Mesenchymal stem cell (in vitro differentiated cells and primary cell): Measurements from ENCODE around the gene MAGI3.

ENCODE experiments used
- DNase-seq: peaks from one replicate; pipeline ENCODE4 v3.0.0-alpha.2; 2013
- H2AFZ ChIP-seq: one replicate; pipeline ENCODE4 v1.6.1; 2013; ENCODE audit warnings: low read depth, mild to moderate bottlenecking, control low read depth, inconsistent platforms, low read length, moderate library complexity
- H2AK5ac ChIP-seq: 2 replicates; pipeline ENCODE4 v1.6.1; 2013; ENCODE audit warnings: low read length, moderate library complexity, mild to moderate bottlenecking, inconsistent platforms; ENCODE audit not compliant: severe bottlenecking
- H2BK120ac ChIP-seq: one replicate; pipeline ENCODE4 v1.6.1; 2013; ENCODE audit warnings: low read depth, mild to moderate bottlenecking, inconsistent platforms, low read length, moderate library complexity
- H2BK12ac ChIP-seq, 2 experiments: one replicate each; pipeline ENCODE4 v1.6.1; 2013; ENCODE audit warnings: inconsistent platforms in 2 of 2, low read length in 2 of 2, mild to moderate bottlenecking in 2 of 2, moderate library complexity in 2 of 2, control low read depth in 1 of 2
- H2BK15ac ChIP-seq: one replicate; pipeline ENCODE4 v1.6.1; 2013; ENCODE audit warnings: mild to moderate bottlenecking, low read depth, inconsistent platforms; ENCODE audit not compliant: poor library complexity, severe bottlenecking
- H2BK5ac ChIP-seq: 2 replicates; pipeline ENCODE4 v1.6.1; 2013; ENCODE audit warnings: low read depth, mild to moderate bottlenecking, low read length, control low read depth, inconsistent platforms; ENCODE audit not compliant: poor library complexity, severe bottlenecking
- H3K14ac ChIP-seq, 2 experiments: one replicate each; pipeline ENCODE4 v1.6.1; 2013; ENCODE audit warnings: inconsistent platforms in 2 of 2, low read length in 2 of 2, control low read depth in 1 of 2, mild to moderate bottlenecking in 1 of 2, moderate library complexity in 1 of 2
- H3K18ac ChIP-seq, 2 experiments: one replicate each; pipeline ENCODE4 v1.6.1; 2013; ENCODE audit warnings: inconsistent platforms in 2 of 2, low read length in 2 of 2, control low read depth in 1 of 2, low read depth in 1 of 2, mild to moderate bottlenecking in 1 of 2
- H3K23ac ChIP-seq, 2 experiments: one replicate each; pipeline ENCODE4 v1.6.1; 2013; ENCODE audit warnings: inconsistent platforms in 2 of 2, low read length in 2 of 2, mild to moderate bottlenecking in 2 of 2, moderate library complexity in 2 of 2, control low read depth in 1 of 2
- H3K27ac ChIP-seq: 2 replicates; pipeline ENCODE4 v1.5.1; 2013; ENCODE audit warnings: mild to moderate bottlenecking, moderate library complexity, low read length, control low read depth, inconsistent platforms; ENCODE audit not compliant: poor library complexity, severe bottlenecking
- H3K27me3 ChIP-seq, 2 experiments: 2 replicates each; pipeline versions ENCODE4 v1.6.1 to v1.7.0; 2013; ENCODE audit warnings: low read length in 2 of 2, mild to moderate bottlenecking in 2 of 2, moderate library complexity in 2 of 2, control low read depth in 1 of 2, inconsistent platforms in 1 of 2; ENCODE audit not compliant: control insufficient read depth in 1 of 2, insufficient read depth in 1 of 2
- H3K36me3 ChIP-seq, 2 experiments: 2 replicates each; pipeline versions ENCODE4 v1.6.1 to v1.7.0; 2013; ENCODE audit warnings: low read length in 2 of 2, control low read depth in 1 of 2, inconsistent platforms in 1 of 2, low read depth in 1 of 2, mild to moderate bottlenecking in 1 of 2; ENCODE audit not compliant: insufficient read depth in 2 of 2, control insufficient read depth in 1 of 2
- H3K4ac ChIP-seq, 2 experiments: one replicate each; pipeline ENCODE4 v1.6.1; 2013; ENCODE audit warnings: inconsistent platforms in 2 of 2, low read length in 2 of 2, mild to moderate bottlenecking in 2 of 2, moderate library complexity in 2 of 2, control low read depth in 1 of 2, low read depth in 1 of 2
- H3K4me1 ChIP-seq: 2 replicates; pipeline ENCODE4 v1.6.1; 2013; ENCODE audit warnings: low read depth, low read length, control low read depth; ENCODE audit not compliant: control insufficient read depth, insufficient read depth
- H3K4me2 ChIP-seq: 2 replicates; pipeline ENCODE4 v1.6.1; 2013; ENCODE audit warnings: low read length, mild to moderate bottlenecking, inconsistent platforms; ENCODE audit not compliant: poor library complexity, severe bottlenecking
- H3K4me3 ChIP-seq, 2 experiments: 2 replicates each; pipeline versions ENCODE4 v1.5.1 to v1.7.0; 2013; ENCODE audit warnings: low read length in 2 of 2, mild to moderate bottlenecking in 2 of 2, control low read depth in 1 of 2, low read depth in 1 of 2; ENCODE audit not compliant: insufficient read depth in 1 of 2
- H3K79me1 ChIP-seq: replicated peaks from 2 replicates; pipeline ENCODE4 v1.6.1; 2013; ENCODE audit warnings: mild to moderate bottlenecking, control low read depth, low read length, inconsistent platforms; ENCODE audit not compliant: poor library complexity, severe bottlenecking
- H3K9ac ChIP-seq: 2 replicates; pipeline ENCODE4 v1.7.0; 2013; ENCODE audit warnings: mild to moderate bottlenecking, low read length, moderate library complexity
- H3K9me3 ChIP-seq: 2 replicates; pipeline ENCODE4 v1.7.0; 2013; ENCODE audit warnings: mild to moderate bottlenecking, low read length; ENCODE audit not compliant: control insufficient read depth
- H4K8ac ChIP-seq: one replicate; pipeline ENCODE4 v1.6.1; 2013; ENCODE audit warnings: inconsistent platforms, mild to moderate bottlenecking, low read length, moderate library complexity
- H4K91ac ChIP-seq: one replicate; pipeline ENCODE4 v1.6.1; 2013; ENCODE audit warnings: mild to moderate bottlenecking, low read length, inconsistent platforms
- WGBS: methylation state at CpG from one replicate; pipeline ENCODE4 v1.1.7; 2013; ENCODE audit warnings: mixed read lengths; 5-methylcytosine and 5-hydroxymethylcytosine counted together

Gene MAGI3

DNA sequence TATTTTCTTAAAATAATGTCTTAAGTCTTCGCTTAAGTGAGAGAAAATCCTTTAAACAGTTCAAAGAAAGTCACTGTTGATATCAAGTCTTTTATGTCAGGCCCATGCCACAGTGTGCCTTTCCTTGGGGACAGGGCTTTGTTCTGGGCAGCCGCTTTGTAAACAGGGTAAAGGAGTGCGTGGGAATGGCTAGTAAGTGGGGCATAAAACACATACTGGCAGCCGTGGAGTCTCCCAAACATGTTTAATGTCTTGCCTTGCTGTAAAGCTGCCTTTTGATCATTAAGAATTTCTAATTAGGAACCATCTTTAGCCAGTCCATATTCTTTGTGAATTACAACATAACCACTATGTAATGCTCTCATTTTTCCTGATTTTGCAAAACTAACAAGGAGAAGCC, 269.2 kb downstream of the MAGI3 start:
- Histone ChIP-seq H4K91ac (no peak overlapping the region), H3K27me3 (no peaks in the 10 kb centered on the region), H3K9me3 (no peaks in the 10 kb centered on the region), H2BK5ac (no peak overlapping the region), H3K4me1 (no peaks in the 10 kb centered on the region), H4K8ac (no peak overlapping the region), H2AK5ac (no peak overlapping the region), H3K14ac (no peak overlapping the region), H3K36me3 (peaks cover 0 to 7% of the 10 kb centered on the region in 2 experiments), H3K23ac (no peak overlapping the region), H3K18ac (no peak overlapping the region), H2AFZ (no peak overlapping the region), H3K4me3 (no peak overlapping the region), H3K4me2 (no peak overlapping the region), H3K9ac (no peak overlapping the region), H3K27ac (no peak overlapping the region), H2BK15ac (no peak overlapping the region), H2BK120ac (no peak overlapping the region), H2BK12ac (no peak overlapping the region), H3K79me1 (no peaks in the 10 kb centered on the region), H3K4ac (no peak overlapping the region)
- no peak for DNase-seq
- 84% methylated on average over 4 of the region's 4 CpGs for WGBS

- Histone ChIP-seq H3K4me1 (no peaks in the 10 kb centered on the region), H2BK5ac (no peak overlapping the region), H4K91ac (no peak overlapping the region), H3K14ac (no peak overlapping the region), H3K9ac (no peak overlapping the region), H2BK15ac (no peak overlapping the region), H2BK12ac (no peak overlapping the region), H3K79me1 (no peaks in the 10 kb centered on the region), H3K4me2 (no peak overlapping the region), H3K27ac (no peak overlapping the region), H2AFZ (no peak overlapping the region), H3K9me3 (no peaks in the 10 kb centered on the region), H3K36me3 (peaks cover 0 to 5% of the 10 kb centered on the region in 2 experiments), H2AK5ac (no peak overlapping the region), H3K4ac (no peak overlapping the region), H4K8ac (no peak overlapping the region), H3K18ac (no peak overlapping the region), H2BK120ac (no peak overlapping the region), H3K27me3 (no peaks in the 10 kb centered on the region), H3K4me3 (no peak overlapping the region), H3K23ac (no peak overlapping the region)
- 93% methylated on average over 2 of the region's 3 CpGs for WGBS
- no peak for DNase-seq
Observed at GRCh38 chr1:113660088-113660487, 269.8 kb downstream of the MAGI3 start.

DNA sequence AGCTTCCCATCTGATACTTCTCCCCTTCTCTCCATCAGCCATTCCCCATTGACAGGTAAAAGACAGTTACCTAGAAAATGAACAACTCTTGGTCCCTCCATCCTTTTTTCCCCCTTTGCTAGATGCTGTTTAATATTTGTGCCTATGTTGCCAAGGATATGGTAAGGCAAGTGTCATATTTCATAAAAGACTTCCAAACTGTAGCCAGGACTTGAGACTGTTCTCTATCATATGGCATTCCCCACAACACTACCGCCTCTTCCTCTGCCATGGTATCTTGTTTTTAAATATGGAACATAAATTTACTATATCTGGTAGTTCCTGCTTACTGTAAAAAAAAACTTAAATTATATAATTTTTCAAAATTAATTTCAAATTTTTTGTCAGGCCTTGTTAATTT, 271.8 kb downstream of the MAGI3 start:
- no peak overlapping the region for H2BK15ac ChIP-seq
- H3K79me1 ChIP-seq: no peaks in the 10 kb centered on the region
- no peak overlapping the region for H3K27ac ChIP-seq
- no peak overlapping the region for H3K4me3 ChIP-seq
- H2BK120ac ChIP-seq: no peak overlapping the region
- H3K4me1 ChIP-seq: no peaks in the 10 kb centered on the region
- no peak overlapping the region for H2BK12ac ChIP-seq
- no peaks in the 10 kb centered on the region for H3K27me3 ChIP-seq
- H2AK5ac ChIP-seq: no peak overlapping the region
- H2BK5ac ChIP-seq: no peak overlapping the region
- no peak overlapping the region for H3K9ac ChIP-seq
- H3K36me3 ChIP-seq: peaks cover 0 to 12% of the 10 kb centered on the region in 2 experiments
- DNase-seq: no peak
- H3K18ac ChIP-seq: no peak overlapping the region
- WGBS: no CpG with 5 or more reads among the region's 1 CpG
- peaks cover 3% of the 10 kb centered on the region for H3K9me3 ChIP-seq
- H3K14ac ChIP-seq: no peak overlapping the region
- no peak overlapping the region for H2AFZ ChIP-seq
- no peak overlapping the region for H3K23ac ChIP-seq
- H3K4me2 ChIP-seq: no peak overlapping the region
- H3K4ac ChIP-seq: no peak overlapping the region
- no peak overlapping the region for H4K91ac ChIP-seq
- no peak overlapping the region for H4K8ac ChIP-seq

DNA sequence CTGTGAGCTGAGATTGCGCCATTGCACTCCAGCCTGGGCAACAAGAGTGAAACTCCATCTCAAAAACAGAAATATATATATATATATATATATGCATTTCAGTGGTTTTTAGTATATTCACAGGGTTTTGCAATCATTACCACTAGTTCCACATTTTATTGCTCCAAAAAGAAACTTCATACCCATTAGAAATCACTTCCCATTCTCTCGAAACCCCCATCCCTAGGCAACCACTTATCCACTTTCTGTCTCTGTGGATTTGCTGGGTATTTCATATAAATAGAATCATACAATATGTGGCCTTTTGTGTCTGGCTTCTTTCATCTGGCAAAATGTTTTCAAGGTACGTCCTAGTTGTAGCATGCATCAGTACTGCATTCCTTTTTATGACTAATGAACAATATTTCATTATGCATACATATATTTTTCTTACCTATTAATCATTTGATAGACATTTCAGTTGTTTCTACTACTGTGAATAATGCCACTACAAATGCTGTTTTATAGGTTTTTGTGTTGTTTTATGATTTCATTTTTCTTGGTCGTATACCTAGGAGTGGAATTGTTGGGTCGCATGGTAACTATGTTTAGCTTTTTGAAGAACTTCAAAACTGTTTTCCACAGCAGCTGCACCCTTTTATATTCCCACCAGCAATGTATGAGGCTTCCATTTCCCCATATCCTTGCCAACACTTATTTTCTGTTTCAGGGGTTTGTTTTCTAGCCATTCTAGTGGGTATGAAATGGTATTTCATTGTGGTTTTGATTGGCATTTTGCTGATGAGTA, 273.0 kb downstream of the MAGI3 start:
- WGBS: no CpG with 5 or more reads among the region's 5 CpGs
- Histone ChIP-seq H3K4me1 (no peaks in the 10 kb centered on the region), H3K9me3 (peaks cover 3% of the 10 kb centered on the region), H3K14ac (no peak overlapping the region), H2BK12ac (no peak overlapping the region), H3K4ac (no peak overlapping the region), H3K27me3 (no peaks in the 10 kb centered on the region), H3K4me3 (no peak overlapping the region), H3K9ac (no peak overlapping the region), H2AFZ (no peak overlapping the region), H2BK120ac (no peak overlapping the region), H2BK5ac (no peak overlapping the region), H3K27ac (no peak overlapping the region), H3K36me3 (peaks cover 0 to 12% of the 10 kb centered on the region in 2 experiments), H3K18ac (no peak overlapping the region), H3K79me1 (no peaks in the 10 kb centered on the region), H2BK15ac (no peak overlapping the region), H2AK5ac (no peak overlapping the region), H3K23ac (no peak overlapping the region), H3K4me2 (no peak overlapping the region), H4K8ac (no peak overlapping the region), H4K91ac (no peak overlapping the region)
- no peak for DNase-seq
